Measurements from ENCODE around the gene RNF187. TPM values are rescaled to one million over a fixed set of nuclear protein-coding genes. Genes with fewer than 3 reads are reported as not detected.
"Not testable (repeated sequence)": the region's sequence is repeated elsewhere in the genome, so short reads cannot be mapped to it uniquely, and the experiment has no call there.

Gene RNF187
- total RNA-seq, 2 donors from 2014 or later, result 103 to 112 TPM

GRCh38 chr1:228502522-228502921 is 15.3 kb downstream of the RNF187 start:
- Histone ChIP-seq H3K27me3 (ENCODE audit: control insufficient read depth, insufficient read depth, low read length, poor library complexity, severe bottlenecking) (peaks cover 27% of the 10 kb centered on the region), H3K36me3 (ENCODE audit: control insufficient read depth, insufficient read depth, low read length) (no peaks in the 10 kb centered on the region), H3K27ac (ENCODE audit: low read depth, low read length) (no peak overlapping the region), H3K9me3 (ENCODE audit: control insufficient read depth, low read length) (no peaks in the 10 kb centered on the region), H3K9ac (ENCODE audit: extremely low read depth, low read length, poor library complexity, severe bottlenecking) (no peak overlapping the region), H3K4me1 (ENCODE audit: control insufficient read depth, insufficient read depth, low read length) (no peaks in the 10 kb centered on the region), H3K4me3 (ENCODE audit: low read length) (no peak overlapping the region)
- Mint-ChIP-seq H3K4me1 (no peaks in the 10 kb centered on the region), H3K27me3 (ENCODE audit: insufficient read depth) (peaks cover 64% of the 10 kb centered on the region), H3K9me3 (peaks cover 13% of the 10 kb centered on the region), H3K27ac (no peak overlapping the region), H3K36me3 (ENCODE audit: low read depth) (no peaks in the 10 kb centered on the region), H3K4me3 (no peak overlapping the region)
- TF ChIP-seq CTCF (conservative IDR thresholded peaks at IDR 0.05), result no peak
- DNase-seq, result no peak
- 76 to 91% methylated on average over 3 to 5 of the region's 5 CpGs for WGBS, 2 experiments (ENCODE audit: insufficient coverage in 1 of 2, insufficient read length in 1 of 2)

- 64% methylated on average over 8 of the region's 11 CpGs; no CpG with 5 or more reads in 1 of the 2 experiments for WGBS, 2 experiments (ENCODE audit: insufficient coverage in 1 of 2, insufficient read length in 1 of 2)
- not testable (repeated sequence) for H3K27ac ChIP-seq (ENCODE audit: low read depth, low read length); H3K27ac Mint-ChIP-seq; H3K4me3 ChIP-seq (ENCODE audit: low read length); H3K36me3 Mint-ChIP-seq (ENCODE audit: low read depth); H3K9me3 ChIP-seq (ENCODE audit: control insufficient read depth, low read length); H3K9ac ChIP-seq (ENCODE audit: extremely low read depth, low read length, poor library complexity, severe bottlenecking); H3K4me1 ChIP-seq (ENCODE audit: control insufficient read depth, insufficient read depth, low read length); H3K4me3 Mint-ChIP-seq; DNase-seq; H3K36me3 ChIP-seq (ENCODE audit: control insufficient read depth, insufficient read depth, low read length); H3K4me1 Mint-ChIP-seq
- Mint-ChIP-seq H3K27me3 (ENCODE audit: insufficient read depth) (peaks cover 71% of the 10 kb centered on the region), H3K9me3 (peaks cover 26% of the 10 kb centered on the region)
- H3K27me3 ChIP-seq (ENCODE audit: control insufficient read depth, insufficient read depth, low read length, poor library complexity, severe bottlenecking), result peaks cover 46% of the 10 kb centered on the region
These were observed 18.8 kb downstream of the RNF187 start for GRCh38 chr1:228505944-228506343.

GRCh38 chr1:228507961-228508652 is 20.9 kb downstream of the RNF187 start:
- H3K27ac Mint-ChIP-seq, result no peak overlapping the region
- peaks cover 36% of the 10 kb centered on the region for H3K27me3 ChIP-seq (ENCODE audit: control insufficient read depth, insufficient read depth, low read length, poor library complexity, severe bottlenecking)
- peaks cover 71% of the 10 kb centered on the region for H3K27me3 Mint-ChIP-seq (ENCODE audit: insufficient read depth)
- no peak for DNase-seq
- no peak for TF ChIP-seq CTCF (conservative IDR thresholded peaks at IDR 0.05)
- no peak overlapping the region for H3K9ac ChIP-seq (ENCODE audit: extremely low read depth, low read length, poor library complexity, severe bottlenecking)
- no peak overlapping the region for H3K27ac ChIP-seq (ENCODE audit: low read depth, low read length)
- H3K9me3 ChIP-seq (ENCODE audit: control insufficient read depth, low read length), result no peaks in the 10 kb centered on the region
- WGBS, 2 experiments (ENCODE audit: insufficient coverage in 1 of 2, insufficient read length in 1 of 2), result 70 to 98% methylated on average over 5 to 9 of the region's 9 CpGs
- no peaks in the 10 kb centered on the region for H3K36me3 ChIP-seq (ENCODE audit: control insufficient read depth, insufficient read depth, low read length)
- no peak overlapping the region for H3K4me3 ChIP-seq (ENCODE audit: low read length)
- no peaks in the 10 kb centered on the region for H3K4me1 ChIP-seq (ENCODE audit: control insufficient read depth, insufficient read depth, low read length)
- H3K4me1 Mint-ChIP-seq, result no peaks in the 10 kb centered on the region
- peaks cover 26% of the 10 kb centered on the region for H3K9me3 Mint-ChIP-seq
- H3K4me3 Mint-ChIP-seq, result no peak overlapping the region
- no peaks in the 10 kb centered on the region for H3K36me3 Mint-ChIP-seq (ENCODE audit: low read depth)

Measured in endodermal cell (in vitro differentiated cells).